B cell (primary cell): ENCODE data around the gene LHFPL6.

Experiments used
- EZH2 ChIP-seq: IDR thresholded peaks from 2 replicates; pipeline ENCODE4 v1.6.1; 2012; ENCODE audit warnings: borderline replicate concordance, low read depth, mild to moderate bottlenecking, moderate library complexity, low read length; ENCODE audit not compliant: insufficient read depth, poor library complexity, severe bottlenecking
- TF ChIP-seq, protein P1 (sequence below): fragments of 200-600 bp; IDR thresholded peaks from one replicate; pipeline ENCODE4 v1.8.0; 2022; ENCODE audit warnings: antibody characterized with exemption, mild to moderate bottlenecking

- TF ChIP-seq, protein P1, sequence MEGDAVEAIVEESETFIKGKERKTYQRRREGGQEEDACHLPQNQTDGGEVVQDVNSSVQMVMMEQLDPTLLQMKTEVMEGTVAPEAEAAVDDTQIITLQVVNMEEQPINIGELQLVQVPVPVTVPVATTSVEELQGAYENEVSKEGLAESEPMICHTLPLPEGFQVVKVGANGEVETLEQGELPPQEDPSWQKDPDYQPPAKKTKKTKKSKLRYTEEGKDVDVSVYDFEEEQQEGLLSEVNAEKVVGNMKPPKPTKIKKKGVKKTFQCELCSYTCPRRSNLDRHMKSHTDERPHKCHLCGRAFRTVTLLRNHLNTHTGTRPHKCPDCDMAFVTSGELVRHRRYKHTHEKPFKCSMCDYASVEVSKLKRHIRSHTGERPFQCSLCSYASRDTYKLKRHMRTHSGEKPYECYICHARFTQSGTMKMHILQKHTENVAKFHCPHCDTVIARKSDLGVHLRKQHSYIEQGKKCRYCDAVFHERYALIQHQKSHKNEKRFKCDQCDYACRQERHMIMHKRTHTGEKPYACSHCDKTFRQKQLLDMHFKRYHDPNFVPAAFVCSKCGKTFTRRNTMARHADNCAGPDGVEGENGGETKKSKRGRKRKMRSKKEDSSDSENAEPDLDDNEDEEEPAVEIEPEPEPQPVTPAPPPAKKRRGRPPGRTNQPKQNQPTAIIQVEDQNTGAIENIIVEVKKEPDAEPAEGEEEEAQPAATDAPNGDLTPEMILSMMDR: no peak
- no peak for TF ChIP-seq EZH2
These were observed 151.1 kb downstream of the LHFPL6 start for GRCh38 chr13:39451860-39452301.
